ENCODE measurements around the gene TEX36. TPM values are rescaled to one million over a fixed set of nuclear protein-coding genes. Genes with fewer than 3 reads are reported as not detected.
"Not testable (repeated sequence)": the region's sequence is repeated elsewhere in the genome, so short reads cannot be mapped to it uniquely, and the experiment has no call there.

TEX36 gene
- total RNA-seq, 1 donor from 2014 or later = not detected

- Mint-ChIP-seq H3K9me3 (peaks cover 18% of the 10 kb centered on the region), H3K4me3 (no peak overlapping the region), H3K36me3 (no peaks in the 10 kb centered on the region), H3K27ac (no peak overlapping the region), H3K27me3 (ENCODE audit: low read depth) (peaks cover 45% of the 10 kb centered on the region), H3K4me1 (no peaks in the 10 kb centered on the region)
- DNase-seq (ENCODE audit: low spot score in 2 of 2, unreplicated experiment in 2 of 2) = no peak
- no peak for TF ChIP-seq CTCF (IDR thresholded peaks at IDR 0.05; ENCODE audit: unreplicated experiment)
Observed at GRCh38 chr10:125662584-125662983, 20.4 kb downstream of the TEX36 start.

GRCh38 chr10:125661941-125662515 is 20.9 kb downstream of the TEX36 start:
- Mint-ChIP-seq H3K4me1 (no peaks in the 10 kb centered on the region), H3K27me3 (ENCODE audit: low read depth) (peaks cover 51% of the 10 kb centered on the region), H3K9me3 (peaks cover 18% of the 10 kb centered on the region), H3K36me3 (no peaks in the 10 kb centered on the region), H3K27ac (no peak overlapping the region), H3K4me3 (no peak overlapping the region)
- no peak for TF ChIP-seq CTCF (IDR thresholded peaks at IDR 0.05; ENCODE audit: unreplicated experiment)
- DNase-seq (ENCODE audit: low spot score in 2 of 2, unreplicated experiment in 2 of 2) = no peak

GRCh38 chr10:125661431-125661940 is 21.5 kb downstream of the TEX36 start:
- TF ChIP-seq CTCF (IDR thresholded peaks at IDR 0.05; ENCODE audit: unreplicated experiment) = no peak
- no peak for DNase-seq (ENCODE audit: low spot score in 2 of 2, unreplicated experiment in 2 of 2)
- H3K36me3 Mint-ChIP-seq = no peaks in the 10 kb centered on the region
- no peak overlapping the region for H3K27ac Mint-ChIP-seq
- H3K4me3 Mint-ChIP-seq = no peak overlapping the region
- no peaks in the 10 kb centered on the region for H3K4me1 Mint-ChIP-seq
- H3K27me3 Mint-ChIP-seq (ENCODE audit: low read depth) = peaks cover 51% of the 10 kb centered on the region
- H3K9me3 Mint-ChIP-seq = peaks cover 17% of the 10 kb centered on the region

GRCh38 chr10:125659071-125659470 is 23.9 kb downstream of the TEX36 start:
- Mint-ChIP-seq H3K36me3 (no peaks in the 10 kb centered on the region), H3K4me1 (no peaks in the 10 kb centered on the region), H3K9me3 (peaks cover 2% of the 10 kb centered on the region), H3K27me3 (ENCODE audit: low read depth) (peaks cover 34% of the 10 kb centered on the region), H3K4me3 (no peak overlapping the region), H3K27ac (no peak overlapping the region)
- DNase-seq (ENCODE audit: low spot score in 2 of 2, unreplicated experiment in 2 of 2) = no peak
- TF ChIP-seq CTCF (IDR thresholded peaks at IDR 0.05; ENCODE audit: unreplicated experiment) = no peak

- no peak for DNase-seq (ENCODE audit: low spot score in 2 of 2, unreplicated experiment in 2 of 2)
- Mint-ChIP-seq H3K4me3 (no peak overlapping the region), H3K27me3 (ENCODE audit: low read depth) (peaks cover 34% of the 10 kb centered on the region), H3K36me3 (no peaks in the 10 kb centered on the region), H3K27ac (no peak overlapping the region), H3K4me1 (no peaks in the 10 kb centered on the region), H3K9me3 (peaks cover 3% of the 10 kb centered on the region)
- TF ChIP-seq CTCF (IDR thresholded peaks at IDR 0.05; ENCODE audit: unreplicated experiment) = no peak
Observed at GRCh38 chr10:125656523-125656922, 26.4 kb downstream of the TEX36 start.

GRCh38 chr10:125653113-125653512 is 29.9 kb downstream of the TEX36 start:
- not testable (repeated sequence) for H3K4me1 Mint-ChIP-seq; DNase-seq (ENCODE audit: low spot score in 2 of 2, unreplicated experiment in 2 of 2); H3K27ac Mint-ChIP-seq; H3K4me3 Mint-ChIP-seq; H3K36me3 Mint-ChIP-seq
- Mint-ChIP-seq H3K9me3 (peaks cover 14% of the 10 kb centered on the region), H3K27me3 (ENCODE audit: low read depth) (peaks cover 46% of the 10 kb centered on the region)

Data from mesothelial cell of epicardium (in vitro differentiated cells).